ENCODE measurements around the gene SIAE. TPM values are rescaled to one million over a fixed set of nuclear protein-coding genes. Genes with fewer than 3 reads are reported as not detected.

SIAE gene
- total and polyA plus RNA-seq, 9 donors = 2.3 to 18.8 (median 8.1) TPM

- Histone ChIP-seq H3K4me1 (ENCODE audit: insufficient read depth) (no peaks in the 10 kb centered on the region), H3K9me3 (no peaks in the 10 kb centered on the region), H3K36me3 (no peaks in the 10 kb centered on the region), H3K4me3 (no peak overlapping the region), H3K27ac (no peak overlapping the region), H3K27me3 (no peaks in the 10 kb centered on the region)
- no peak for DNase-seq
- no peak for TF ChIP-seq POLR2A (IDR thresholded peaks at IDR 0.05)
- TF ChIP-seq EP300 (IDR thresholded peaks at IDR 0.05) = no peak
- TF ChIP-seq, protein P1, sequence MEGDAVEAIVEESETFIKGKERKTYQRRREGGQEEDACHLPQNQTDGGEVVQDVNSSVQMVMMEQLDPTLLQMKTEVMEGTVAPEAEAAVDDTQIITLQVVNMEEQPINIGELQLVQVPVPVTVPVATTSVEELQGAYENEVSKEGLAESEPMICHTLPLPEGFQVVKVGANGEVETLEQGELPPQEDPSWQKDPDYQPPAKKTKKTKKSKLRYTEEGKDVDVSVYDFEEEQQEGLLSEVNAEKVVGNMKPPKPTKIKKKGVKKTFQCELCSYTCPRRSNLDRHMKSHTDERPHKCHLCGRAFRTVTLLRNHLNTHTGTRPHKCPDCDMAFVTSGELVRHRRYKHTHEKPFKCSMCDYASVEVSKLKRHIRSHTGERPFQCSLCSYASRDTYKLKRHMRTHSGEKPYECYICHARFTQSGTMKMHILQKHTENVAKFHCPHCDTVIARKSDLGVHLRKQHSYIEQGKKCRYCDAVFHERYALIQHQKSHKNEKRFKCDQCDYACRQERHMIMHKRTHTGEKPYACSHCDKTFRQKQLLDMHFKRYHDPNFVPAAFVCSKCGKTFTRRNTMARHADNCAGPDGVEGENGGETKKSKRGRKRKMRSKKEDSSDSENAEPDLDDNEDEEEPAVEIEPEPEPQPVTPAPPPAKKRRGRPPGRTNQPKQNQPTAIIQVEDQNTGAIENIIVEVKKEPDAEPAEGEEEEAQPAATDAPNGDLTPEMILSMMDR (IDR thresholded peaks at IDR 0.05) = no peak
- intact Hi-C loops (cut with DNase I) = no loop called here
- WGBS, 3 donors = 68 to 84% (median 83%) methylated on average over 1 of the region's 1 CpG
These were observed 34.4 kb downstream of the SIAE start for GRCh38 chr11:124639186-124639585.

DNA sequence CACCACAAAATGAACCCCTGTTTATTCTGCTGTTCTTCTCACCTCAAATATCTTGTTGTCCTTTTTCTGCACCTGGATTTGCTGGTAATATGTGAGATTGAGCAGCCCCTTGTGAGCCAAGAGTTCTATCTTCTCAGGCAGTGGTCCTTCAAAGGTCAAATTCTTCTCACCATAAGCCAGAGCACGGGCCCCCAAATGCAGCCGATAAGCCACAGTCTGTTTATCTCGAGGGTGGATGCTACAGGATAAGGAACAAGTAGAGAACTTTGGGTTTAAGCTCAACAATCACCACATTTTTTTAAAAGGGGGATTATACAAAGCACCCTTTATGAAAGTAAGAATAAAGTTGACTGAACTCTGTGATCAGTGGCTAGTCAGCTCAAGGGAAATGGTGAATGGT is 35.0 kb downstream of the SIAE start:
- H3K4me1 ChIP-seq (ENCODE audit: insufficient read depth) = no peaks in the 10 kb centered on the region
- no peaks in the 10 kb centered on the region for H3K36me3 ChIP-seq
- H3K4me3 ChIP-seq = no peak overlapping the region
- no peaks in the 10 kb centered on the region for H3K27me3 ChIP-seq
- WGBS, 3 donors = 86 to 90% (median 89%) methylated on average over 3 of the region's 3 CpGs
- intact Hi-C loops (cut with DNase I) = no loop called here
- TF ChIP-seq EP300 (IDR thresholded peaks at IDR 0.05) = no peak
- TF ChIP-seq, protein P1 (IDR thresholded peaks at IDR 0.05) = no peak
- no peak for TF ChIP-seq POLR2A (IDR thresholded peaks at IDR 0.05)
- DNase-seq = no peak
- H3K9me3 ChIP-seq = no peaks in the 10 kb centered on the region
- H3K27ac ChIP-seq = no peak overlapping the region

DNA sequence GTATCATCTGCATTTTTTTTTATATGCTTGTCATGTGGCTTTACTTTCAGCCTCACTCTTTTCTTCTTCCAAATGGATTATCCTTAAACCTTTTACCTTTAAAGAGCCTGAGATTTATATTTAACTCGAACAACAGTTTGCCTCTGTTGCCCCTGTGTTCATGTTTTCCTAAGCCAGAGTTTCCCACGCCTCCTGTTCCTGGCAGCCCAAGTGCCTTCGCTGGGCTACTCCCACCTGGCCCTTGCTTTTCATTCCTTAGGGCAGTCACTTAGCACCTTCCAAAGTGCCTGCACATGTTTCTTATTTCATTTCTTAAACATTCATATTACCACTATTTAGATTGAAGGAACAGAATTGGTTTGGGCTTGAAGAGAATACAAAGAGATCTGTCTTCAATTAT is 37.6 kb downstream of the SIAE start:
- no peaks in the 10 kb centered on the region for H3K27me3 ChIP-seq
- TF ChIP-seq, protein P1 (IDR thresholded peaks at IDR 0.05) = no peak
- TF ChIP-seq POLR2A (IDR thresholded peaks at IDR 0.05) (no peak), EP300 (IDR thresholded peaks at IDR 0.05) (no peak)
- 41 to 52% (median 48%) methylated on average over 3 of the region's 3 CpGs for WGBS, 3 donors
- intact Hi-C loops (cut with DNase I) = no loop called here
- H3K27ac ChIP-seq = no peak overlapping the region
- no peak for DNase-seq
- H3K9me3 ChIP-seq = no peaks in the 10 kb centered on the region
- no peaks in the 10 kb centered on the region for H3K36me3 ChIP-seq
- H3K4me1 ChIP-seq (ENCODE audit: insufficient read depth) = no peaks in the 10 kb centered on the region
- no peak overlapping the region for H3K4me3 ChIP-seq

GRCh38 chr11:124633355-124633754 is 40.2 kb downstream of the SIAE start:
- Histone ChIP-seq H3K4me3 (no peak overlapping the region), H3K4me1 (ENCODE audit: insufficient read depth) (no peaks in the 10 kb centered on the region), H3K27ac (no peak overlapping the region), H3K9me3 (no peaks in the 10 kb centered on the region), H3K36me3 (no peaks in the 10 kb centered on the region), H3K27me3 (no peaks in the 10 kb centered on the region)
- intact Hi-C loops (cut with DNase I) = no loop called here
- TF ChIP-seq POLR2A (IDR thresholded peaks at IDR 0.05) (no peak), EP300 (IDR thresholded peaks at IDR 0.05) (no peak)
- TF ChIP-seq, protein P1 (IDR thresholded peaks at IDR 0.05) = no peak
- WGBS, 3 donors = 89 to 90% (median 90%) methylated on average over 1 of the region's 1 CpG
- no peak for DNase-seq

GRCh38 chr11:124629961-124630360 is 43.6 kb downstream of the SIAE start:
- H3K36me3 ChIP-seq = no peaks in the 10 kb centered on the region
- TF ChIP-seq, protein P1 (IDR thresholded peaks at IDR 0.05) = no peak
- TF ChIP-seq EP300 (IDR thresholded peaks at IDR 0.05) (no peak), POLR2A (IDR thresholded peaks at IDR 0.05) (no peak)
- no peak overlapping the region for H3K27ac ChIP-seq
- intact Hi-C loops (cut with DNase I) = no loop called here
- no peaks in the 10 kb centered on the region for H3K4me1 ChIP-seq (ENCODE audit: insufficient read depth)
- 73 to 84% (median 73%) methylated on average over 4 of the region's 4 CpGs for whole genome bisulfite sequencing, 3 donors
- H3K9me3 ChIP-seq = no peaks in the 10 kb centered on the region
- no peak for DNase-seq
- no peaks in the 10 kb centered on the region for H3K27me3 ChIP-seq
- H3K4me3 ChIP-seq = no peak overlapping the region
